Right ventricle myocardium superior (tissue), 1 donor: ENCODE data around the gene RBM33. TPM values are rescaled to one million over a fixed set of nuclear protein-coding genes. Genes with fewer than 3 reads are reported as not detected.

Source experiments
- ATAC-seq: fragments of 200-7000 bp; cut with Tn5 transposase; one replicate; pipeline ENCODE4 v1.9.1; 2020; ENCODE audit warnings: mild to moderate bottlenecking; ENCODE audit not compliant: poor library complexity
- DNase-seq: peaks from one replicate; pipeline ENCODE4 v3.0.0-alpha.2; 2020
- intact Hi-C: fragments of 100-400 bp; cut with DNase I; formaldehyde crosslinking; loops from one replicate; pipeline ENCODE4 v1.11.2; 2022
- total RNA-seq: library from RNA; stranded (reverse); fragmentation: NEBNext Ultra II Directional; extraction: Animal tissue kit (Norgen Biotek cat#: 25700); gene quantifications from one replicate; pipeline ENCODE4 v1.2.1, GENCODE V29; 2021
- donor health status: DM: no; HTN: yes; CAD: no; lungs with severe emphysema.

The RBM33 gene
- total RNA-seq, 1 donor from 2014 or later, result 32.8 TPM

- intact Hi-C loops, result no loop called here
- ATAC-seq (no peak), DNase-seq (no peak)
Measured at GRCh38 chr7:155766966-155767916, 122.8 kb downstream of the RBM33 start.

DNA sequence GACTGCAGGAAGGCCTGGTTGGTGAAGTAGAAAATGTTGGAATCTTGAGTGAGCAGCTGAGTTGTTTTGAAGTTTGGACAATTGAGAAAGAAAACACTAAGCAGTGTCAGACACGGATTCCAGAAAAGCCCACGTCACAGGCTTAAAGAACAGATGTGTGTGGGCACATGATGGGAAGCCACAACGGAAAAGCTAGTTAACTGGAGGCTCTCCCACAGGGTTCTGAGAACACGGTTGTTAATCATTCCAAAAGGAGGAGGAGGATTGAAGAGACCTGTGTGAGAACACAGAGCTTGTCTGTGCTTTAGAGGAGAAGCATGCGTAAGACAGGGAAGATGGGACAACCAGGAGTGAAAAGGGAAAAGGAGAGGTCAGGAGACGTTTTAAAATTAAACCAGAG, 125.2 kb downstream of the RBM33 start:
- DNase-seq (no peak), ATAC-seq (no peak)
- intact Hi-C loops, result no loop called here

DNA sequence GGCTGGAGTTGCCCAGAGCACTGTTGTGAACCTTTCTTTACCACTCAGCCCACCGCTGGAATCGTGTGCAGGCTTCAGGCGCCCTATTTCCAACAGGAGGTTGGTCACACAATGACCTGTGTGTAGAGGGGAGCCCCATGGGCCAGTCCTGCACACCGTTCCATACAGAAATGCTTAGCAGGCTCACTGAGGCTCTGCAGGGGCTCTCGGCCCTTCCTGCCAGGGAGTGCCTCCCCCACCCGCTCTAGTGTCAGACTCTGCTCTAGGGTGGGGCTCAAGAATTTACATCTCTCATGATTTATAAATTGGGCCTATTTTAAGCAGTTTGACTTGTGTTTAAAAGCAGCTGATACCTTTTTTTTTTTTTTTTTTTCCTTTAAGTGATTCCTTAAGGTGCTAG, 125.8 kb downstream of the RBM33 start:
- no peak for DNase-seq
- no peak for ATAC-seq
- intact Hi-C loops, result no loop called here

DNA sequence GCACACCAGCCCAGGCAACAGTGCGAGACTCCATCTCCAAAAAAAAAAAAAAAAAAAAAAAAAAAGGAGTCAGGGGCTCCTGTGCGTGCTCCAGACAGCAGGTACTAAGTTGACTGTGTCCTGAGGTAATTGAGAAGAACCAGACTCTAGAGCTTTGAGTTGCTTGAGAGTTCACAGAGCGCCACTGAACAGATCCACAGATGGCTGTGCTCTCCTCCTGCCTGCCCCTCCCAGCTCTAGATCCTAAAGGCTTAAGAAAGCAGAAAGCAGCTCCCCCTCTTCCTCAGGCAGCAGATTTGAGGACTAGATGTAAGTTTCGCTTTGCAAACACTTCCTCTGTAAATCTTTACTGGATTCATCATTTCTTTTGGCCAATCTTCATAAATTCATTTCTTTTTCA, 129.1 kb downstream of the RBM33 start:
- DNase-seq (no peak), ATAC-seq (no peak)
- intact Hi-C loops, result no loop called here

DNA sequence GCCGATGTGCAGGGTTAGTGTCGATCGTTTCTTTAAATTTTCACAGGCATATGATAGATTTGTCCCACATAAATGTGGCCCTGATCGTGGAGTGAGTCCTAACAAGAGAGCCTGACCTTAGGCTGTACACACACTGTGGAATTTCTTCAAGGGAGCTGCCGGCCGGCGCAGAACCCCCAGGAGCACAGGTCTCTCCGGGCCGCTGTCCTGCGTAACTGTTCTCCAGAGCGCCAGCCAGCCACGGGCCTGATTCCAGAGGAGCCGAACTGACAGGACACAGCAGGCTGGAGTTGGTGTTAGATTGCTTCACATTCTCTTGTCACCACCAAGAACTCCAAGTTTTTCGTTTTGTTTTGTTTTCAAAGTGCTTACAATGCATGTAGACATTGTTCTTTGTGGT, 130.5 kb downstream of the RBM33 start:
- ATAC-seq, result peak; percentile 71
- DNase-seq, result no peak
- intact Hi-C loops, result no loop called here

DNA sequence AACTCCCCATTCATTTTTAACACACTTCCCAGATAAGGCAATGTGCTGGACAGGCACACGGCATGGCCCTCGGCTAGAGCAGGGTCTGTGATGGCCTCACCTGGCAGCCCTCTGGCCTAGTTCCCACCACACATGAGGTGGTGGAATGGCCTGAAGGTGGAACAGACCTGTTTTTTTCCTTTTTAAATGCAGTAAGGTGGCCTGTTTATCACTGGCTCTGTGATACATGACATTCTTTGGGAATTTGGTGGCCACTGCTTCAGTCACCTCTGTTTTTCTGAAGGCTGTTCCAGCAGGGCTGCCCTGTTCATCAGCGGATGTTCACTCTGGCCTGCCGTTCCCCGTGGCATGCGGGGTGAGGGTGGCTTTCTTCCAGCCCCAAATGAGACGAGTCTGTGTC, 131.2 kb downstream of the RBM33 start:
- no peak for DNase-seq
- ATAC-seq, result no peak
- intact Hi-C loops, result no loop called here

- intact Hi-C loops, result no loop called here
- ATAC-seq (peak; percentile 43), DNase-seq (no peak)
Measured at GRCh38 chr7:155776606-155777005, 132.1 kb downstream of the RBM33 start.

DNA sequence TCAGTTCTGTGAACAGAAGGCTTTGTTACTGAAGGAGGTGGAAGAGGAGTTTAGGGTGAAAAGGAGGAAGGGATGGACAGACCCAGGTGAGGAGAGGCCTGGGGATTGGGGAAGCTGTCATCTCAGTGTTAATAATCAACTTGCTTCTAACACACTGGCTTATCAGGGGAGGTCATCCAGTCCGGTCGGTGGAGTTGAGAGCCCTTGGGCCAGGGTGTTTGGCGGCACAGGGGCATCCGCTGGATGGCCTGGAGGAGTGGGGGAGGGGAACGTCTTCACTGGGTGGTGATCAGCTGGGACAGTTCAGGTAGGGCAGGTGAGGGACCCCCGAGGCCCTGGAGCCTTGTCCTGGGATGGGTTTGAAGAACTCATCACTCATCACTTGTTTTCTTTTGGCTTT, 133.9 kb downstream of the RBM33 start:
- intact Hi-C loops, result no loop called here
- DNase-seq (no peak), ATAC-seq (no peak)

DNA sequence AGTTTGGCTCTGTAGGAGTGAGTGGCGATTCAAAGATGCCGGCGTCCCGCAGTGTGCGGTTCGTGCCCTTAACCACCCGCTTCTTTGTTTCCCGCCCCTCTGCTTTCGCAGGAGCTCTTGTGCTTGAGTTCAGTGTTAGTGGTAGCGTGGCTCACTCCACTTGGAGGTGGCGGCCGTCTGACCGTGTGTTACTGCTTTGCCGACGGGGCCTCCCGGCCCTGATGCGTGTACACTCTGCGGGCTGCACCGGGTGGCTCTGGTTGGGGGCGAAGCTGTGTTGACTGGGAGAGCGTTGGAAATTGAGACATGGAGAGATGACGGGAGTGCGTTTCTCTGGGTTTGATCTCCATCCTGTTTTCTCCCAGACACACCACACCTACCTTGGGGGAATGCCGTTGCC, 136.4 kb downstream of the RBM33 start:
- ATAC-seq (no peak), DNase-seq (no peak)
- intact Hi-C loops, result no loop called here

DNA sequence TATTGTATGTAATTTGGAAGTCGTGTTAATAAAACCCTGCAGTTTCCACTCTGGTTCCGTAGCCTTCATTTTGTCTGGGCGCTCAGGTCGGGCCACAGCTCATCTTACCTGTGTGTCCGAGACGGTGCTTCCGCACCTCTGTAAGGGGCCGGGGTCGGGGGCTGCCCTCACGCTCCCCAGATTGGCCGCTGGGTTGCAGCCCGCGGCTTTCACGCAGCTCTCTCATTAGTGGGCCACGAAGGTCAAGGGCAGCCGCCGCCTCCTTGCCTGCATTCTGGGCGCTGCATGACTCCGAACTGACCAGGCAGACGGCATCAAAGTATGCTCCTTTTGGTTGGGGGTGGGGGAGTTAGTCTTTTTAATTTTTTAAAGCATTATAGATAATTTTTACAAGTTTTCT, 137.0 kb downstream of the RBM33 start:
- intact Hi-C loops, result no loop called here
- ATAC-seq, result no peak
- no peak for DNase-seq

DNA sequence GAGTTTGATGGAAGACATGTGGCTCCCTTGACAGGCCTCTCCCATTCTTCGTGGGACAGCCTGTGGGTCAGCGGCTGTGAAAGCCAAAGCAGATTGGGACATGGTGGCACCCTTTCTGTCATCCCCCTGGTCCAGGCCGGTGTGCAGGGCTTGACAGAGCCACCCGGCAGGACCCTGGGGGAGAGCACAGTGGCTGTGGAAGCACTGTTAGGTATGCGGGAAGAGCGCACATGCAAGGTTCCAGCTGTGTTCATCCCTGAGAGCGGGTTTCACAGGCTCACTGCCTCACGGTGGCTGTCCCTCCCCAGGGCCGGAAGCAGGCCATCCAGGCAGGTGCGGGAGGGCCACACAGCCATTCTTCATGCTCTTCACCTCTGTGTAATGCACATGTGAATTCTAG, 138.0 kb downstream of the RBM33 start:
- no peak for DNase-seq
- intact Hi-C loops, result no loop called here

GRCh38 chr7:155785536-155785935, 141.1 kb downstream of the RBM33 start:
- intact Hi-C loops, result no loop called here
- no peak for ATAC-seq
- no peak for DNase-seq

More for the DNA sequence above, 138.0 kb downstream of the RBM33 start:
- no peak for ATAC-seq

DNA sequence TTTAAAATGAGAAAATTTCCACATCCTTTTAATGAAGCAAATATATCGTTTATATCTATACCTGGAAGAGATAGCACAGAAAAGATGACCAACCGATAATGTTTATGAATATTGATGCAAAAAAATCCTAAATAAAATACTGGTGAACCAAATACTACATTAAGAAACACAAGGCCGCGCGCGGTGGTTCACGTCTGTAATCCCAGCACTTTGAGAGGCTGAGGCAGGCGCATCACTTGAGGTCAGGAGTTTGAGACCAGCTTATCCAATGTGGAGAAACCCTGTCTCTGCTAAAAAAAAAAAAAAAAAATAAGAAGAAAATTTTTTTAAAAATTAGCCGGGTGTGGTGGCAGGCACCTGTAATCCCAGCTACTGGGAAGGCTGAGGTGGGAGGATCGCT, 142.0 kb downstream of the RBM33 start:
- ATAC-seq (no peak), DNase-seq (no peak)
- intact Hi-C loops, result no loop called here

- intact Hi-C loops, result no loop called here
- DNase-seq, result no peak
- ATAC-seq, result peak; percentile 42
Measured at GRCh38 chr7:155787171-155787851, 142.8 kb downstream of the RBM33 start.

- DNase-seq (no peak), ATAC-seq (no peak)
- intact Hi-C loops, result no loop called here
Measured at GRCh38 chr7:155788616-155789000, 144.1 kb downstream of the RBM33 start.

- no peak for ATAC-seq
- intact Hi-C loops, result no loop called here
Measured at GRCh38 chr7:155789001-155789725, 144.7 kb downstream of the RBM33 start.

DNA sequence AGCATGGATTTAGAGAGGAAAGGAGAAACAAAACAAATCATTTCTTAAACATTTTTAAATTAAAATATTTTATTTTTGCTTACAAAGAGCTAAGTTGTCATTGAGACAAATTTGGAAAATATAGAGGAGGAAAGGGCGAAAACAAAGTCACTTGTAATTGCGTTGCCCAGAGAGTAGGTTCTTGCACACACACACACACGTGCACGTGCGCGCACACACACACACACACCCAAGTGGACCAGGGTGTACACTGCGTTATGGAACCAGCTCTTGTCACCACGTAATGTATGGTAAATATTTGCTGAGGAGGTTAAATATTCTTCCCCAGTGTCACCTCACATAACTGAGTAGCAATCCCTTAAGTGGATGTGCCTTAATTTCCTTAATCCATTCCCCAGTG, 146.2 kb downstream of the RBM33 start:
- intact Hi-C loops, result loop anchor here (10.0 kb wide), 1 partner anchor 1024 kb away; no protein-coding TSS in a partner anchor
- no peak for ATAC-seq
- no peak for DNase-seq

More at GRCh38 chr7:155789001-155789725, 144.7 kb downstream of the RBM33 start:
- DNase-seq, result no peak

GRCh38 chr7:155791214-155791737, 146.8 kb downstream of the RBM33 start:
- DNase-seq (no peak), ATAC-seq (no peak)
- intact Hi-C loops, result loop anchor here (10.0 kb wide), 1 partner anchor 1024 kb away; no protein-coding TSS in a partner anchor

GRCh38 chr7:155791836-155792235, 147.4 kb downstream of the RBM33 start:
- intact Hi-C loops, result loop anchor here (10.0 kb wide), 1 partner anchor 1023 kb away; no protein-coding TSS in a partner anchor
- ATAC-seq, result no peak
- DNase-seq, result no peak
